CD1c-positive myeloid dendritic cell (primary cell): Measurements from ENCODE around the gene NXT1.

Experiments used
- DNase-seq: peaks from one replicate; pipeline ENCODE4 v3.0.0-alpha.2; 2016; ENCODE audit errors: extremely low spot score

NXT1 gene

GRCh38 chr20:23391707-23392310 is 41.2 kb downstream of the NXT1 start:
- DNase-seq, result no peak

GRCh38 chr20:23393996-23394775 is 43.6 kb downstream of the NXT1 start:
- DNase-seq, result no peak

GRCh38 chr20:23396950-23397627 is 46.5 kb downstream of the NXT1 start:
- DNase-seq, result no peak

- DNase-seq, result peak; percentile 53
Observed at GRCh38 chr20:23397961-23398360, 47.4 kb downstream of the NXT1 start.

- DNase-seq, result no peak
Observed at GRCh38 chr20:23399568-23400241, 49.1 kb downstream of the NXT1 start.

DNA sequence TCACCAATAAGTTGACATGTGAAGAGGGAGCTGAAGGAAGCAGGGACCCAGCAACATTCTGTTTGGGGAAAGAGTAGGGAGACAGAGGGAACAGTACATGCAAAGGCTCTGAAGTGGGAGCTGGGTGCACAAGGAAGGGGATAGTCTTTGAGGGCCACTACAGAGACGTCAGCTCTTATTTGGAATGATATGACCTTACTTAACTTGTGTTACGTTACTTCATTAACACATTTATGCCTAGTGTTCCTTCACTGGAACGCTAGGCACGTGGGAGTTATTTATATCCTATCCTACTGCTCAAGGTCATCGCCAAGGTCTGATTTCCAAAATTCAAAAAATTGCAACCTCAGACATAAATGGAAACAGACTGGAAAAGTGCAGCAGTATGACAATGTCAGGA is 50.5 kb downstream of the NXT1 start:
- no peak for DNase-seq

- DNase-seq, result no peak
Observed at GRCh38 chr20:23403751-23404150, 53.2 kb downstream of the NXT1 start.

GRCh38 chr20:23404196-23404595 is 53.6 kb downstream of the NXT1 start:
- no peak for DNase-seq
